ENCODE measurements around the gene DUSP11.

DUSP11 gene

GRCh38 chr2:73779467-73780236 is at the start of gene DUSP11:
TSS of gene DUSP11 (minus strand) at chr2:73780103. CDS start at chr2:73779974, 129 bp downstream.
- Mint-ChIP-seq H3K36me3 (ENCODE audit: low read depth) (peaks cover 28% of the 10 kb centered on the region), H3K4me1 (peaks cover 22% of the 10 kb centered on the region), H3K4me3 (peak within 1 kb of the TSS; percentile 98 to 100 (median 99)), H3K27ac (peak within 1 kb of the TSS; percentile 94 to 97 (median 96)), H3K9me3 (no peaks in the 10 kb centered on the region), H3K27me3 (ENCODE audit: low read depth) (peaks cover 6% of the 10 kb centered on the region)
- TF ChIP-seq, protein P1, sequence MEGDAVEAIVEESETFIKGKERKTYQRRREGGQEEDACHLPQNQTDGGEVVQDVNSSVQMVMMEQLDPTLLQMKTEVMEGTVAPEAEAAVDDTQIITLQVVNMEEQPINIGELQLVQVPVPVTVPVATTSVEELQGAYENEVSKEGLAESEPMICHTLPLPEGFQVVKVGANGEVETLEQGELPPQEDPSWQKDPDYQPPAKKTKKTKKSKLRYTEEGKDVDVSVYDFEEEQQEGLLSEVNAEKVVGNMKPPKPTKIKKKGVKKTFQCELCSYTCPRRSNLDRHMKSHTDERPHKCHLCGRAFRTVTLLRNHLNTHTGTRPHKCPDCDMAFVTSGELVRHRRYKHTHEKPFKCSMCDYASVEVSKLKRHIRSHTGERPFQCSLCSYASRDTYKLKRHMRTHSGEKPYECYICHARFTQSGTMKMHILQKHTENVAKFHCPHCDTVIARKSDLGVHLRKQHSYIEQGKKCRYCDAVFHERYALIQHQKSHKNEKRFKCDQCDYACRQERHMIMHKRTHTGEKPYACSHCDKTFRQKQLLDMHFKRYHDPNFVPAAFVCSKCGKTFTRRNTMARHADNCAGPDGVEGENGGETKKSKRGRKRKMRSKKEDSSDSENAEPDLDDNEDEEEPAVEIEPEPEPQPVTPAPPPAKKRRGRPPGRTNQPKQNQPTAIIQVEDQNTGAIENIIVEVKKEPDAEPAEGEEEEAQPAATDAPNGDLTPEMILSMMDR (IDR thresholded peaks at IDR 0.05; ENCODE audit: unreplicated experiment in 3 of 3): peak; percentile 92 to 95 (median 93)

- Mint-ChIP-seq H3K27ac (peak within 1 kb of the TSS; percentile 56 to 97 (median 78)), H3K9me3 (no peaks in the 10 kb centered on the region), H3K27me3 (ENCODE audit: low read depth) (peaks cover 12% of the 10 kb centered on the region), H3K4me3 (peak within 1 kb of the TSS; percentile 97 to 99 (median 98)), H3K36me3 (ENCODE audit: low read depth) (peaks cover 18% of the 10 kb centered on the region), H3K4me1 (peaks cover 29% of the 10 kb centered on the region)
- TF ChIP-seq, protein P1 (IDR thresholded peaks at IDR 0.05; ENCODE audit: unreplicated experiment in 3 of 3): no peak
These were observed 49.1 kb upstream of the DUSP11 start, which contains the start of gene STAMBP for GRCh38 chr2:73828818-73829570. TSS of gene STAMBP (plus strand) at chr2:73828961. CDS start at chr2:73830857, 1,896 bp downstream.

- peaks cover 12% of the 10 kb centered on the region for H3K27me3 Mint-ChIP-seq (ENCODE audit: low read depth)
These were observed 48.5 kb upstream of the DUSP11 start for GRCh38 chr2:73828389-73828817.

DNA sequence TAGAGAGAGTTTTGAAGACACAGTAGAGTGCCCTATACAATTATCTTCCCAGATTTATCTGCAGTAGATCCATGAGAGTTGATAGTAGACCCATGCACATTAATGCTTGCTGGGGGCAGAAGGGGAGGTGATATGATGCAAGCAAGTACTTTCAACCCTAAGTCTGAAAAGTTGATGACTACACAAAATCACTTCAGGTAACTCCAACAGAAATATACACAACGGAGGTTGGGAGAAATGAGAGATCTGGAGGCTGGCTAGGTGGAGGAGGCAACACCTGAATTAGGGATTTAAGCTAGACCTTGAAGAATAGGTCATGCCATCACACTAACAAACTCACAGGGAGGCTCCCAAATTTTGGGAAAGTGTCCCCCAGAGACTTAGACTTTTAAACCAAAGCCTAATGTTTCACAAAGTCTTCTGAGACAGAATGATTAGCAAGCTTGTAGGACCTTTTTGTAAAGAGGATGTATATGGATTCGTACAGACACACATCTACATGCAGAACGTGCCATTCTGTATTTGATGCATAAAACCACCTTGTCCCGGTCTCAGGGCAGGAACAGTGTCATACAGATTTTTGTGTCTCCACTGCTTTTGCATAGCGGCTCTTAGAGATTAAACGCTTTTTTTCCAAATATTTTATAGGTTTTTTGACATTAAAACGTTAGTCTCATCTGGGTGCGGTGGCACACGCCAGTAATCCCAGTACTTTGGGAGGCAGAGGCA is 47.9 kb upstream of the DUSP11 start:
- peaks cover 28% of the 10 kb centered on the region for H3K4me1 Mint-ChIP-seq
- H3K27ac Mint-ChIP-seq: peak overlapping the region in 2 of 3 experiments; percentile 22 to 58
- H3K36me3 Mint-ChIP-seq (ENCODE audit: low read depth): peaks cover 10% of the 10 kb centered on the region
- TF ChIP-seq, protein P1 (IDR thresholded peaks at IDR 0.05; ENCODE audit: unreplicated experiment in 3 of 3): no peak
- H3K27me3 Mint-ChIP-seq (ENCODE audit: low read depth): peaks cover 12% of the 10 kb centered on the region
- H3K9me3 Mint-ChIP-seq: no peaks in the 10 kb centered on the region
- H3K4me3 Mint-ChIP-seq: peak overlapping the region; percentile 73 to 99 (median 98)

More at GRCh38 chr2:73828389-73828817, 48.5 kb upstream of the DUSP11 start:
- Mint-ChIP-seq H3K36me3 (ENCODE audit: low read depth) (peaks cover 13% of the 10 kb centered on the region), H3K4me1 (peaks cover 29% of the 10 kb centered on the region), H3K4me3 (peak overlapping the region; percentile 97 to 99 (median 98)), H3K9me3 (no peaks in the 10 kb centered on the region), H3K27ac (peak overlapping the region; percentile 56 to 97 (median 78))
- TF ChIP-seq, protein P1 (IDR thresholded peaks at IDR 0.05; ENCODE audit: unreplicated experiment in 3 of 3): no peak

DNA sequence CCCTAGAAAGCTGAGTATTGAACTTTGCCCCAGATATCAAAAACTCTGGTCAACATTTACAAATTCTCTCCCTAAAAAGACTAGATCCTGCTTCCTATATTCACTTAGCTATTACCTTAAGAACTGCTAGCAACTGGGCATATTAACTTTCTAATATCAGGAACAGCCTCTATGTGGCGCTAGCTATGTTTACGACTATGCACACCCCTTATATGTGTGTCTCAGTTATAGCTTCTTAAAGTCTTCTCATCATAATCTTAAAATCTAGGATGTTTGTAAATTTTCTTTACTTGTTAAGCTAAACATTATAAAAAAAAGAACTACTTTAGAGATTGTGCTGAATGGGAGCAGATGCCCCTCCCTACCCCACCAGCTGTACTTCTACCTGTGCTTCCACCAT is 47.1 kb upstream of the DUSP11 start:
- Mint-ChIP-seq H3K27me3 (ENCODE audit: low read depth) (peaks cover 12% of the 10 kb centered on the region), H3K9me3 (no peaks in the 10 kb centered on the region), H3K36me3 (ENCODE audit: low read depth) (peaks cover 3% of the 10 kb centered on the region), H3K4me3 (peak overlapping the region in 1 of 3 experiments; percentile 73), H3K27ac (no peak overlapping the region), H3K4me1 (peaks cover 23% of the 10 kb centered on the region)
- TF ChIP-seq, protein P1 (IDR thresholded peaks at IDR 0.05; ENCODE audit: unreplicated experiment in 3 of 3): peak in 1 of 3 experiments; percentile 12

Measured in nephron (organoid).